ENCODE results near the gene CBX5. TPM values are rescaled to one million over a fixed set of nuclear protein-coding genes. Genes with fewer than 3 reads are reported as not detected.

The CBX5 gene
- total RNA-seq, 1 experiment from 2014 or later, result 173 TPM

GRCh38 chr12:54296393-54297099 is 16.6 kb upstream of the CBX5 start:
- peaks cover 21% of the 10 kb centered on the region for H3K27me3 Mint-ChIP-seq (ENCODE audit: unreplicated experiment)
- CTCF ChIA-PET, result interaction anchor here (1.4 to 5.6 kb wide), 2 partner anchors 10 to 28 kb away, joined by 4 to 37 read pairs; partner anchors contain the start of gene COPZ1
- no peaks in the 10 kb centered on the region for H3K36me3 Mint-ChIP-seq (ENCODE audit: insufficient read depth, unreplicated experiment)
- peaks cover 30% of the 10 kb centered on the region for H3K4me1 Mint-ChIP-seq (ENCODE audit: low read depth, unreplicated experiment)
- intact Hi-C loops (cut with micrococcal nuclease; ENCODE audit: unreplicated experiment), result no loop called here
- no peak overlapping the region for H3K27ac Mint-ChIP-seq (ENCODE audit: unreplicated experiment)
- TF ChIP-seq CTCF (IDR thresholded peaks at IDR 0.05; ENCODE audit: unreplicated experiment), result no peak
- H3K9me3 Mint-ChIP-seq (ENCODE audit: low read depth, unreplicated experiment), result no peaks in the 10 kb centered on the region
- H3K4me3 Mint-ChIP-seq (ENCODE audit: low read depth, unreplicated experiment), result no peak overlapping the region
- DNase-seq, result no peak
- BruUV-seq (replicated peaks), result no TSS peak

GRCh38 chr12:54294953-54295566 is 15.1 kb upstream of the CBX5 start:
- Mint-ChIP-seq H3K27ac (ENCODE audit: unreplicated experiment) (peak overlapping the region; percentile 40), H3K9me3 (ENCODE audit: low read depth, unreplicated experiment) (no peaks in the 10 kb centered on the region), H3K27me3 (ENCODE audit: unreplicated experiment) (peaks cover 14% of the 10 kb centered on the region), H3K4me3 (ENCODE audit: low read depth, unreplicated experiment) (no peak overlapping the region), H3K4me1 (ENCODE audit: low read depth, unreplicated experiment) (peaks cover 17% of the 10 kb centered on the region), H3K36me3 (ENCODE audit: insufficient read depth, unreplicated experiment) (no peaks in the 10 kb centered on the region)
- CTCF ChIA-PET, result interaction anchor here (1.0 to 5.6 kb wide), 3 partner anchors 15 to 64 kb away, joined by 3 to 37 read pairs (median 13); partner anchors contain the start of gene COPZ1
- no peak for TF ChIP-seq CTCF (IDR thresholded peaks at IDR 0.05; ENCODE audit: unreplicated experiment)
- no TSS peak for BruUV-seq (replicated peaks)
- intact Hi-C loops (cut with micrococcal nuclease; ENCODE audit: unreplicated experiment), result loop anchor here (1.0 kb wide), 2 partner anchors 29 to 66 kb away; no protein-coding TSS in a partner anchor
- DNase-seq, result no peak

- H3K27me3 Mint-ChIP-seq (ENCODE audit: unreplicated experiment), result peaks cover 7% of the 10 kb centered on the region
- intact Hi-C loops (cut with micrococcal nuclease; ENCODE audit: unreplicated experiment), result loop anchor here (1.0 kb wide), 2 partner anchors 30 to 67 kb away; no protein-coding TSS in a partner anchor
- H3K4me3 Mint-ChIP-seq (ENCODE audit: low read depth, unreplicated experiment), result no peak overlapping the region
- H3K36me3 Mint-ChIP-seq (ENCODE audit: insufficient read depth, unreplicated experiment), result peaks cover 5% of the 10 kb centered on the region
- peak; percentile 92 for TF ChIP-seq CTCF (IDR thresholded peaks at IDR 0.05; ENCODE audit: unreplicated experiment)
- CTCF ChIA-PET, result interaction anchor here (0.7 to 5.6 kb wide), 7 partner anchors 15 to 1767 kb away, joined by 3 to 37 read pairs (median 4); partner anchors contain the start of gene COPZ1
- no TSS peak for BruUV-seq (replicated peaks)
- DNase-seq, result peak; percentile 77
- peaks cover 10% of the 10 kb centered on the region for H3K4me1 Mint-ChIP-seq (ENCODE audit: low read depth, unreplicated experiment)
- peak overlapping the region; percentile 40 for H3K27ac Mint-ChIP-seq (ENCODE audit: unreplicated experiment)
- H3K9me3 Mint-ChIP-seq (ENCODE audit: low read depth, unreplicated experiment), result no peaks in the 10 kb centered on the region
Observed at GRCh38 chr12:54294152-54294952, 14.4 kb upstream of the CBX5 start.

GRCh38 chr12:54292931-54293241 is 13.0 kb upstream of the CBX5 start:
- H3K27me3 Mint-ChIP-seq (ENCODE audit: unreplicated experiment), result no peaks in the 10 kb centered on the region
- intact Hi-C loops (cut with micrococcal nuclease; ENCODE audit: unreplicated experiment), result no loop called here
- TF ChIP-seq CTCF (IDR thresholded peaks at IDR 0.05; ENCODE audit: unreplicated experiment), result no peak
- H3K36me3 Mint-ChIP-seq (ENCODE audit: insufficient read depth, unreplicated experiment), result peaks cover 6% of the 10 kb centered on the region
- H3K27ac Mint-ChIP-seq (ENCODE audit: unreplicated experiment), result peak overlapping the region; percentile 24
- CTCF ChIA-PET, result interaction anchor here (1.5 to 5.6 kb wide), 3 partner anchors 27 to 66 kb away, joined by 3 to 37 read pairs (median 13); partner anchors contain the start of gene COPZ1
- no peaks in the 10 kb centered on the region for H3K9me3 Mint-ChIP-seq (ENCODE audit: low read depth, unreplicated experiment)
- H3K4me3 Mint-ChIP-seq (ENCODE audit: low read depth, unreplicated experiment), result no peak overlapping the region
- no peak for DNase-seq
- H3K4me1 Mint-ChIP-seq (ENCODE audit: low read depth, unreplicated experiment), result peaks cover 9% of the 10 kb centered on the region
- BruUV-seq (replicated peaks), result no TSS peak
